ENCODE results near the gene DDN. TPM values are rescaled to one million over a fixed set of nuclear protein-coding genes. Genes with fewer than 3 reads are reported as not detected.

The DDN gene
- polyA plus RNA-seq, 1 donor (not counting 4 experiments of a cell fraction or from before 2014, with no cell fraction given), result 0.10 TPM

DNA sequence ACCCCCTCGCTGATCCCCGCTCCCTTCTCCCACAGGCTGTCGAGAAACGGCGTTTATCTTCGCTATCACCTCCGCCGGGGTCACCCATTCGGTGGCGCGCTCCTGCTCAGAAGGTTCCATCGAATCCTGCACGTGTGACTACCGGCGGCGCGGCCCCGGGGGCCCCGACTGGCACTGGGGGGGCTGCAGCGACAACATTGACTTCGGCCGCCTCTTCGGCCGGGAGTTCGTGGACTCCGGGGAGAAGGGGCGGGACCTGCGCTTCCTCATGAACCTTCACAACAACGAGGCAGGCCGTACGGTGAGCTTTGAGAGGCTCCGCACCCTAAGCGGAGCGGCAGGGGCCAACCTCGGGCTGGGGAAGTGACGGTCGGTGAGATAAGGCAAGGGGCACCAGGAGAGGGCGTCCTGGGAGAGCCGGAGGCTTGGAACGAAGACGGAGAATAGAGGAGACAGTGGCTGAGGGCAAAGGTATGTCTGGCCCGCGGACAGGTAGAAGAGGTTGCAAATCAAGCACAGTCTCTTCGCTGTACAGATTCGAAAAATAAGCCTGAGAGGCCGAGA, 18.7 kb downstream of the DDN start:
- H3K9me3 ChIP-seq (ENCODE audit: control insufficient read depth, low read depth, low read length), result no peaks in the 10 kb centered on the region
- TF ChIP-seq CTCF (optimal IDR thresholded peaks at IDR 0.05 in 1 of 3, IDR thresholded peaks at IDR 0.05 in 1 of 3, conservative IDR thresholded peaks at IDR 0.05 in 1 of 3; ENCODE audit: extremely low read depth in 1 of 3, insufficient read depth in 2 of 3, low read length in 3 of 3) (peak in 2 of 3 experiments; percentile 11 to 54), EZH2 (IDR thresholded peaks at IDR 0.05; ENCODE audit: low read length) (no peak)
- peak overlapping the region in 2 of 3 experiments; percentile 9 to 57 for H3K4me3 ChIP-seq (ENCODE audit: control insufficient read depth in 2 of 3, extremely low read depth in 1 of 3, insufficient read depth in 2 of 3, low read depth in 1 of 3, low read length in 3 of 3)
- peaks cover 87% of the 10 kb centered on the region for H3K27me3 ChIP-seq (ENCODE audit: control insufficient read depth, extremely low read depth, insufficient read depth, low read length)
- H2AFZ ChIP-seq (ENCODE audit: control insufficient read depth, low read length), result peak overlapping the region; percentile 39
- H3K4me1 ChIP-seq (ENCODE audit: control insufficient read depth, extremely low read depth, insufficient read depth, low read length), result peaks cover 18% of the 10 kb centered on the region
- peak overlapping the region; percentile 78 for H3K4me2 ChIP-seq (ENCODE audit: control insufficient read depth, extremely low read depth, insufficient read depth, low read depth, low read length)
- no peaks in the 10 kb centered on the region for H4K20me1 ChIP-seq (ENCODE audit: control insufficient read depth, extremely low read depth, insufficient read depth, low read length)
- H3K79me2 ChIP-seq (ENCODE audit: control insufficient read depth, insufficient read depth, low read length), result no peaks in the 10 kb centered on the region
- FAIRE-seq (peak; percentile 66), DNase-seq (ENCODE audit: low read depth, low spot score) (no peak)
- H3K9me1 ChIP-seq (ENCODE audit: control insufficient read depth, extremely low read depth, insufficient read depth, low read length), result no peaks in the 10 kb centered on the region
- H3K27ac ChIP-seq (ENCODE audit: control insufficient read depth, insufficient read depth, low read length), result no peak overlapping the region
- H3K36me3 ChIP-seq (ENCODE audit: control insufficient read depth in 2 of 2, extremely low read depth in 1 of 2, insufficient read depth in 2 of 2, low read length in 2 of 2), result no peaks in the 10 kb centered on the region
- H3K9ac ChIP-seq (ENCODE audit: control insufficient read depth, extremely low read depth, insufficient read depth, low read length), result no peak overlapping the region
- dilution Hi-C loops (cut with MboI; ENCODE audit: extremely low pct_ligation_motif_present, low sequenced_read_pairs), result no loop called here

GRCh38 chr12:48979602-48980388, 19.4 kb downstream of the DDN start:
- Histone ChIP-seq H4K20me1 (ENCODE audit: control insufficient read depth, extremely low read depth, insufficient read depth, low read length) (no peaks in the 10 kb centered on the region), H3K36me3 (ENCODE audit: control insufficient read depth in 2 of 2, extremely low read depth in 1 of 2, insufficient read depth in 2 of 2, low read length in 2 of 2) (no peaks in the 10 kb centered on the region), H3K9me1 (ENCODE audit: control insufficient read depth, extremely low read depth, insufficient read depth, low read length) (no peaks in the 10 kb centered on the region), H2AFZ (ENCODE audit: control insufficient read depth, low read length) (no peak overlapping the region), H3K4me2 (ENCODE audit: control insufficient read depth, extremely low read depth, insufficient read depth, low read depth, low read length) (peak overlapping the region; percentile 78), H3K4me3 (ENCODE audit: control insufficient read depth in 2 of 3, extremely low read depth in 1 of 3, insufficient read depth in 2 of 3, low read depth in 1 of 3, low read length in 3 of 3) (peak overlapping the region in 1 of 3 experiments; percentile 57), H3K9ac (ENCODE audit: control insufficient read depth, extremely low read depth, insufficient read depth, low read length) (no peak overlapping the region), H3K4me1 (ENCODE audit: control insufficient read depth, extremely low read depth, insufficient read depth, low read length) (peaks cover 18% of the 10 kb centered on the region), H3K27ac (ENCODE audit: control insufficient read depth, insufficient read depth, low read length) (no peak overlapping the region), H3K79me2 (ENCODE audit: control insufficient read depth, insufficient read depth, low read length) (no peaks in the 10 kb centered on the region), H3K9me3 (ENCODE audit: control insufficient read depth, low read depth, low read length) (no peaks in the 10 kb centered on the region), H3K27me3 (ENCODE audit: control insufficient read depth, extremely low read depth, insufficient read depth, low read length) (peaks cover 80% of the 10 kb centered on the region)
- DNase-seq (ENCODE audit: low read depth, low spot score) (no peak), FAIRE-seq (no peak)
- TF ChIP-seq EZH2 (IDR thresholded peaks at IDR 0.05; ENCODE audit: low read length) (no peak), CTCF (optimal IDR thresholded peaks at IDR 0.05 in 1 of 3, IDR thresholded peaks at IDR 0.05 in 1 of 3, conservative IDR thresholded peaks at IDR 0.05 in 1 of 3; ENCODE audit: extremely low read depth in 1 of 3, insufficient read depth in 2 of 3, low read length in 3 of 3) (no peak)
- dilution Hi-C loops (cut with MboI; ENCODE audit: extremely low pct_ligation_motif_present, low sequenced_read_pairs), result no loop called here

All from keratinocyte (primary cell).